Measurements from ENCODE around the gene ZBTB21.
"Not testable (repeated sequence)": the region's sequence is repeated elsewhere in the genome, so short reads cannot be mapped to it uniquely, and the experiment has no call there.

ZBTB21 gene

GRCh38 chr21:41965461-41966013 lies 44.6 kb downstream of the ZBTB21 start:
- no peak for DNase-seq

GRCh38 chr21:41965045-41965444 lies 45.1 kb downstream of the ZBTB21 start:
- no peak for DNase-seq

GRCh38 chr21:41964171-41964570 lies 46.0 kb downstream of the ZBTB21 start:
- no peak for DNase-seq

GRCh38 chr21:41962425-41962966 lies 47.7 kb downstream of the ZBTB21 start:
- DNase-seq, result no peak

GRCh38 chr21:41961753-41962152 lies 48.4 kb downstream of the ZBTB21 start:
- no peak for DNase-seq

GRCh38 chr21:41961282-41961701 lies 48.9 kb downstream of the ZBTB21 start:
- DNase-seq, result no peak

GRCh38 chr21:41960386-41960785 lies 49.8 kb downstream of the ZBTB21 start:
- no peak for DNase-seq

- not testable (repeated sequence) for DNase-seq
Measured at GRCh38 chr21:41959697-41960096, 50.5 kb downstream of the ZBTB21 start.

- DNase-seq, result no peak
Measured at GRCh38 chr21:41958886-41959563, 51.1 kb downstream of the ZBTB21 start.

- peak; percentile 69 for DNase-seq
Measured at GRCh38 chr21:41957991-41958766, 52.0 kb downstream of the ZBTB21 start.

GRCh38 chr21:41956926-41957729 lies 53.0 kb downstream of the ZBTB21 start:
- no peak for DNase-seq

GRCh38 chr21:41955516-41955915 lies 54.6 kb downstream of the ZBTB21 start:
- no peak for DNase-seq

GRCh38 chr21:41954654-41955499 lies 55.3 kb downstream of the ZBTB21 start:
- DNase-seq, result no peak

GRCh38 chr21:41953831-41954653 lies 56.1 kb downstream of the ZBTB21 start, which contains the start of gene C2CD2:
Gene C2CD2, minus strand, starts transcription at chr21:41954018. Its CDS starts 370 bp downstream, at chr21:41953648.
- peak; percentile 83 for DNase-seq

- peak; percentile 65 for DNase-seq
Measured at GRCh38 chr21:41953249-41953830, 56.8 kb downstream of the ZBTB21 start.

GRCh38 chr21:41952568-41953248 lies 57.5 kb downstream of the ZBTB21 start:
- peak; percentile 59 for DNase-seq

- no peak for DNase-seq
Measured at GRCh38 chr21:41951876-41952567, 58.1 kb downstream of the ZBTB21 start.

GRCh38 chr21:41950941-41951351 lies 59.2 kb downstream of the ZBTB21 start:
- no peak for DNase-seq

- DNase-seq, result not testable (repeated sequence)
Measured at GRCh38 chr21:41949631-41950030, 60.5 kb downstream of the ZBTB21 start.

Measured in eye (tissue), 1 donor.